HL-60 (cell line): ENCODE data around the gene CTNNA2.

Source experiments
- CTCF ChIP-seq: IDR thresholded peaks from one replicate; pipeline ENCODE4 v1.5.1; 2011; ENCODE audit warnings: low read length, control low read depth, inconsistent platforms; ENCODE audit not compliant: insufficient read depth
- GABPA ChIP-seq: IDR thresholded peaks from 2 replicates; pipeline ENCODE4 v1.6.1; 2012; ENCODE audit warnings: low read depth
- POLR2AphosphoS5 ChIP-seq: IDR thresholded peaks from 2 replicates; pipeline ENCODE4 v1.6.1; 2012; ENCODE audit warnings: low read depth
- REST ChIP-seq: IDR thresholded peaks from 2 replicates; pipeline ENCODE4 v1.6.1; 2012; ENCODE audit warnings: low read depth; ENCODE audit not compliant: insufficient replicate concordance

- no peak for TF ChIP-seq CTCF
- no peak for TF ChIP-seq REST
- TF ChIP-seq POLR2AphosphoS5, result no peak
- TF ChIP-seq GABPA, result no peak
These were observed 978.1 kb downstream of the CTNNA2 start for GRCh38 chr2:80490964-80491363.
